ENCODE data around the gene CA12. TPM values are rescaled to one million over a fixed set of nuclear protein-coding genes. Genes with fewer than 3 reads are reported as not detected.
"Not testable (repeated sequence)": the region's sequence is repeated elsewhere in the genome, so short reads cannot be mapped to it uniquely, and the experiment has no call there.

Gene CA12
- total RNA-seq, 2 donors from 2014 or later, result not detected

DNA sequence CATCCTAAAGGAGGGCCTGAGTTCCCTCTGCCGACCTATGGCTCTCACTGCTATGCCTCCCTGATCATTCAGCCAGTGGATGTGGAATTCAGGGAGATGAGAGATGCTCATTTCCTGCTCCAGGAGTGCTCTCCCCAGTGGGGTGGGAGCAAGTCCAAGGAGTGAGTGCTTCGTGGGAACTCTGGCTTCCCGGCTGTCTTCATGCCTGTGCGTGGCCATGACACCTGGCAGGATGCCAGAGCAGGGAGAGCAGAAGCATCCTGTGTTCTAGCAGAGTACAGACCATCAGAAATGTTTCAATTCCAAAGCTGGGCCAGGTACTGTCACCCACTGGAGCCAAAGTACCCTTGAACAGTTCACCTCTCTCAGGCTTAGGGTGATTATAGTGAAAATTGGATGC, 59.1 kb downstream of the CA12 start:
- H3K4me1 Mint-ChIP-seq (ENCODE audit: low read depth in 2 of 2), result no peaks in the 10 kb centered on the region
- no peak overlapping the region for H3K27ac Mint-ChIP-seq
- no peak overlapping the region for H3K4me3 Mint-ChIP-seq
- H3K27me3 Mint-ChIP-seq, result no peaks in the 10 kb centered on the region
- DNase-seq (ENCODE audit: low spot score), result no peak
- H3K36me3 Mint-ChIP-seq, result no peaks in the 10 kb centered on the region
- no peak for ATAC-seq
- H3K9me3 Mint-ChIP-seq, result no peaks in the 10 kb centered on the region

DNA sequence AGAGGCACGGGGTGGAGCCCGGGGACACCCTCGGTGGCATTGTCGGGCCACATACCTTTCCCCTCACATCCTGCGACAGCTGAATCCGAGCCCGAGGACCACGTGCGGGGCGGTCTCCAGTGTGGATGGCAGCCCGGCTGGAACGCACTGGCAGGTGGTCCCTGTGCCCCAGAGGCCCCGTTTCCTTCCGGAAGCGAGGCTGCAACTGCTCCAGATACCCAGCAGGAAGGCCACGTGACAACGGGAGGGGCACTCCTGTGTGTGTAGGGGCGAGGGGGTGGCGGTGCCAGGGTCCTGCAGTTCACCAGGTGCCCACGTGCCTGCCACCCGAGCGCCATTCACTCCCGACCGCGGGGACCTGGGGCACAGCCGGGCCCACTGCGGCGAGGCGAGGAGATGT, 60.2 kb downstream of the CA12 start:
- no peak overlapping the region for H3K27ac Mint-ChIP-seq
- no peak overlapping the region for H3K4me3 Mint-ChIP-seq
- no peaks in the 10 kb centered on the region for H3K9me3 Mint-ChIP-seq
- no peaks in the 10 kb centered on the region for H3K4me1 Mint-ChIP-seq (ENCODE audit: low read depth in 2 of 2)
- H3K27me3 Mint-ChIP-seq, result no peaks in the 10 kb centered on the region
- no peak for ATAC-seq
- H3K36me3 Mint-ChIP-seq, result no peaks in the 10 kb centered on the region
- DNase-seq (ENCODE audit: low spot score), result no peak

DNA sequence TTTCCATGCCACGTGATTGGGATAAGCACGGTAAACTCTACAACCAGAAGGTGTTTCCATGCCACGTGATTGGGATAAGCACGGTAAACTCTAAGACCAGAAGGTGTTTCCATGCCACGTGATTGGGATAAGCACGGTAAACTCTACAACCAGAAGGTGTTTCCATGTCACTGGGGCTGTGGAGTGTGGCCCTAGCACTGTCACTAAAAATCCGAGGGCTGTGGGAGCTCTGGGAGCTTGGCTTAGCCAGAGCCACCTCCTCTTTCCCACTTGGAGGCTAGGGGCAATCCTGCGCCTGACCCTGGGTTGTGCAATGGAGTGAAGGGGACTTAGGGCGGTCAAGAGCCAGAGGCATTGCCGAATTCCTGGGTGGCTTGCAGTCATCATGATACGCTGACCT, 60.7 kb downstream of the CA12 start:
- H3K9me3 Mint-ChIP-seq; H3K27ac Mint-ChIP-seq; ATAC-seq; H3K27me3 Mint-ChIP-seq; H3K4me1 Mint-ChIP-seq (ENCODE audit: low read depth in 2 of 2); H3K36me3 Mint-ChIP-seq; DNase-seq (ENCODE audit: low spot score); H3K4me3 Mint-ChIP-seq: not testable (repeated sequence)

GRCh38 chr15:63320446-63320845, 61.2 kb downstream of the CA12 start:
- not testable (repeated sequence) for ATAC-seq; DNase-seq (ENCODE audit: low spot score); H3K36me3 Mint-ChIP-seq; H3K4me3 Mint-ChIP-seq; H3K9me3 Mint-ChIP-seq; H3K27ac Mint-ChIP-seq; H3K4me1 Mint-ChIP-seq (ENCODE audit: low read depth in 2 of 2); H3K27me3 Mint-ChIP-seq

DNA sequence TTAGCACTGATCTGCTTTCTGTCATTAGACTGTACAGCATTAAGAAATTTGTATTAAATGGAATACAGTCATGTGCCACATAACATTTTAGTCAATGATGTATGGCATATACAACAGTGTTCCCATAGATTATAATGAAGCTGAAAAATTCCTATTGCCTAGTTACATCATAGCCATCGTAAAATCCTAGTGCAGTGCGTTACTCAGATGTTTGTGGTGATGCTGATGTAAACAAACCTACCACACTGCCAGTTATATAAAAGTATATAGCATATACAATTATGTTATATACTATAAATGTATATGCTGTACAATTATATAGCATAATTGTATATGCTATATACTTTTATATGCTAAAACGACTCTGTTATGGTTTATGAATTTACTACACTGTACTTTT, 62.6 kb downstream of the CA12 start:
- Mint-ChIP-seq H3K36me3 (no peaks in the 10 kb centered on the region), H3K4me3 (no peak overlapping the region), H3K27ac (no peak overlapping the region), H3K9me3 (no peaks in the 10 kb centered on the region), H3K4me1 (ENCODE audit: low read depth in 2 of 2) (no peaks in the 10 kb centered on the region), H3K27me3 (peaks cover 0 to 2% of the 10 kb centered on the region in 2 donors)
- DNase-seq (ENCODE audit: low spot score) (no peak), ATAC-seq (no peak)

DNA sequence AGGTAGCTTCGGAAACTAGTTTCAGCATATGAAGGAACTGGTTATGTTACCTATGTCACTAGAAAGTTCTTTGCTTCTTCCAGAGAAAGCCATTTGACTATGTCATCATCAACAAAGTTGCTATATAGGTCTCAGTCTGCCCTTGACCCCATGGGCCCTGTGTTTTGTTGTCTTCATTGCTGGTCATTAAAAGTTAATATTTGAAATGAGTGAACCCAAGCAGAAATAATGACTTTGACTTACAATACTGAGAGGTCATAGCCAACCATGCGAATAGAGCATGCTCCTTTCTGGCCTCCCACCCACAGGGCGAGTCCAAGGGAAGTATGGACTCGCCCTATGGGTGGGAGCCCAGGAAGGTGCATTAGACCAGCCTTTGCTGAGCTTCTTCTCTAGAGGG, 63.3 kb downstream of the CA12 start:
- no peak for ATAC-seq
- Mint-ChIP-seq H3K4me3 (no peak overlapping the region), H3K4me1 (ENCODE audit: low read depth in 2 of 2) (no peaks in the 10 kb centered on the region), H3K27ac (no peak overlapping the region), H3K36me3 (no peaks in the 10 kb centered on the region), H3K9me3 (no peaks in the 10 kb centered on the region), H3K27me3 (peaks cover 0 to 2% of the 10 kb centered on the region in 2 donors)
- no peak for DNase-seq (ENCODE audit: low spot score)

GRCh38 chr15:63314409-63314808, 67.2 kb downstream of the CA12 start:
- H3K27ac Mint-ChIP-seq, result no peak overlapping the region
- no peaks in the 10 kb centered on the region for H3K36me3 Mint-ChIP-seq
- DNase-seq (ENCODE audit: low spot score), result no peak
- H3K4me3 Mint-ChIP-seq, result no peak overlapping the region
- no peaks in the 10 kb centered on the region for H3K4me1 Mint-ChIP-seq (ENCODE audit: low read depth in 2 of 2)
- H3K9me3 Mint-ChIP-seq, result no peaks in the 10 kb centered on the region
- ATAC-seq, result no peak
- H3K27me3 Mint-ChIP-seq, result peaks cover 0 to 2% of the 10 kb centered on the region in 2 donors

- peaks cover 0 to 2% of the 10 kb centered on the region in 2 donors for H3K27me3 Mint-ChIP-seq
- H3K4me3 Mint-ChIP-seq, result no peak overlapping the region
- no peak for ATAC-seq
- H3K4me1 Mint-ChIP-seq (ENCODE audit: low read depth in 2 of 2), result no peaks in the 10 kb centered on the region
- DNase-seq (ENCODE audit: low spot score), result no peak
- H3K36me3 Mint-ChIP-seq, result no peaks in the 10 kb centered on the region
- H3K27ac Mint-ChIP-seq, result no peak overlapping the region
- no peaks in the 10 kb centered on the region for H3K9me3 Mint-ChIP-seq
These were observed 67.8 kb downstream of the CA12 start for GRCh38 chr15:63313825-63314224.

DNA sequence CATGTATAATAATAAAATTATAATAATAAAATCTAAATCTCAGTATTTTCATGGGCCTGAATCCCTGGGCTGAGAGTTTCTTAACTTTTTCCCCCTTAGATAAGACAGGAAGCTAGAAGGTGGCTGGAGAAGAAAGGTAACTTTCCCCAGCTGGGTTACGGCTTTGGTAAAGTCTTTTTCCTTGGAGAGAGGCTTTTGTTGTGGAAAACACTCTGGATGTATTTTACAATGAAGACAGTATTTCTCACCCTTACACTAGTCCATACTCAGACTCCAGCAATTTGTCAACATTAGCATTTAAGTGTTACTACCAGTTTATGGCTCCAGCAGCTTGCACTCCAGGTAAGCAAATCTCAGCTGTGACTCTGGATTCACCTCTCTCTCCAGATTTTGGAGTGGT, 69.4 kb downstream of the CA12 start:
- peaks cover 0 to 2% of the 10 kb centered on the region in 2 donors for H3K27me3 Mint-ChIP-seq
- H3K27ac Mint-ChIP-seq, result no peak overlapping the region
- H3K36me3 Mint-ChIP-seq, result no peaks in the 10 kb centered on the region
- H3K4me3 Mint-ChIP-seq, result no peak overlapping the region
- no peak for ATAC-seq
- DNase-seq (ENCODE audit: low spot score), result no peak
- H3K4me1 Mint-ChIP-seq (ENCODE audit: low read depth in 2 of 2), result no peaks in the 10 kb centered on the region
- no peaks in the 10 kb centered on the region for H3K9me3 Mint-ChIP-seq

DNA sequence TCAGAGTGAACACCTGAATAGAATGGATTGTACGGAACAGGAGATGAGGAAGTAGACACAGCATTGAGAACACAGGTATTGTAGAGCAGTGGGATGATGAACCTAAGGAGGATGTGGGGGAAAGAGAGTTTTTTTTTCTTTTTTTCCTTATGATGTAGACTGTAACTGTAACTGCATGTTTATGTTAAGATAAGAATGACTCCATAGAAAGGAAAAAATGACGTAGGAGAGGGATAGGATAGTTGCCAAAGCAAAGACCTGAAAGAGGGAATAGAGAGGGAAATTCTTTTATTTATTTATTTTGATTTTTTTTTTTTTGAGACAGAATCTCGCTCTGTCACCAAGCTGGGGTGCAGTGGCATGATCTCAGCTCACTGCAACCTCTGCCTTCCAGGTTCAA, 71.0 kb downstream of the CA12 start:
- peaks cover 4% of the 10 kb centered on the region for H3K36me3 Mint-ChIP-seq
- H3K4me3 Mint-ChIP-seq, result no peak overlapping the region
- ATAC-seq (no peak), DNase-seq (ENCODE audit: low spot score) (no peak)
- H3K4me1 Mint-ChIP-seq (ENCODE audit: low read depth in 2 of 2), result no peaks in the 10 kb centered on the region
- no peaks in the 10 kb centered on the region for H3K9me3 Mint-ChIP-seq
- H3K27ac Mint-ChIP-seq, result no peak overlapping the region
- H3K27me3 Mint-ChIP-seq, result peaks cover 0 to 2% of the 10 kb centered on the region in 2 donors

- no peak for DNase-seq (ENCODE audit: low spot score)
- no peak for ATAC-seq
- H3K4me1 Mint-ChIP-seq (ENCODE audit: low read depth in 2 of 2), result no peaks in the 10 kb centered on the region
- no peak overlapping the region for H3K27ac Mint-ChIP-seq
- H3K36me3 Mint-ChIP-seq, result peaks cover 4% of the 10 kb centered on the region
- no peaks in the 10 kb centered on the region for H3K27me3 Mint-ChIP-seq
- no peak overlapping the region for H3K4me3 Mint-ChIP-seq
- H3K9me3 Mint-ChIP-seq, result no peaks in the 10 kb centered on the region
These were observed 72.7 kb downstream of the CA12 start for GRCh38 chr15:63308947-63309346.

DNA sequence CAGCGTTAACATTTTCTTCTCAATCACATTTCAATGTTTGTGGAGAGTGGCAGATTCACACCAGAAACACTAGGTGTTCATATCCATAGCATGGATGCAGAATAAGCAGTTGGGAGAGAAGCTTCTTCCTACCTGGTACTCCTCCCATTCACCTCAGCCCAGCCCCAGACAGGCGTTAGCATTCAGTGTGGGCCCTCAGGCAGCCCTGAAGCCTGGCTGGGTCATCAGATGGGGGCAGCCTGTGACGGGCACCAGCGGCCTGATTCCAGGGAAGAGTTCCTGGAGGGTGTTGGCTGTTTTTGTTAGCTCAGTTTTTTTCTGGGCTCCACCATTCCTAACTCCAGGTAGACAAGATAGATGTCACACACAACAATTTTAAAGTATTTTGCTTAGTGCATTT, 73.2 kb downstream of the CA12 start:
- no peak overlapping the region for H3K4me3 Mint-ChIP-seq
- H3K9me3 Mint-ChIP-seq, result no peaks in the 10 kb centered on the region
- H3K27me3 Mint-ChIP-seq, result no peaks in the 10 kb centered on the region
- no peaks in the 10 kb centered on the region for H3K4me1 Mint-ChIP-seq (ENCODE audit: low read depth in 2 of 2)
- H3K27ac Mint-ChIP-seq, result no peak overlapping the region
- DNase-seq (ENCODE audit: low spot score) (no peak), ATAC-seq (no peak)
- peaks cover 4% of the 10 kb centered on the region for H3K36me3 Mint-ChIP-seq

GRCh38 chr15:63306492-63307073, 75.1 kb downstream of the CA12 start:
- no peaks in the 10 kb centered on the region for H3K9me3 Mint-ChIP-seq
- no peak for DNase-seq (ENCODE audit: low spot score)
- no peak overlapping the region for H3K4me3 Mint-ChIP-seq
- no peaks in the 10 kb centered on the region for H3K4me1 Mint-ChIP-seq (ENCODE audit: low read depth in 2 of 2)
- H3K36me3 Mint-ChIP-seq, result peaks cover 8% of the 10 kb centered on the region
- no peaks in the 10 kb centered on the region for H3K27me3 Mint-ChIP-seq
- ATAC-seq, result no peak
- no peak overlapping the region for H3K27ac Mint-ChIP-seq

DNA sequence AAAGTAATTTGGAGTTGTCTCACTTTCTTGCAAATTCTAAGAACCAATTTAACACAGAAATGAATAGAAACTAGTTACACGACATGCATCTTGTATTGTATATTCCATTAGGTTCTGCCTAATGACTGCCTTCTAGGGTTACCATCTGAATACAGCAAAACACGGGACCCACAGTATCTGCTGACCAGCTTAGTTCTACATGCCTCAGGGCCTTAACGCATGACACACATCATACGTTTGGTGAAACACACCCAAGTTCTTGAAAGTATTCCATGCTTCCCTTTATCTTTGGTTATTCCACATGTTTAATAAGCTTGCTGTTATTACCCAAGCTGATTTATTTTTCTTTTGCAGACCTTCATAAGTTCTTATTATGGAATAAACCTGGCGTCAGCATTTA, 76.4 kb downstream of the CA12 start:
- no peak for ATAC-seq
- H3K36me3 Mint-ChIP-seq, result peaks cover 8% of the 10 kb centered on the region
- DNase-seq (ENCODE audit: low spot score), result no peak

DNA sequence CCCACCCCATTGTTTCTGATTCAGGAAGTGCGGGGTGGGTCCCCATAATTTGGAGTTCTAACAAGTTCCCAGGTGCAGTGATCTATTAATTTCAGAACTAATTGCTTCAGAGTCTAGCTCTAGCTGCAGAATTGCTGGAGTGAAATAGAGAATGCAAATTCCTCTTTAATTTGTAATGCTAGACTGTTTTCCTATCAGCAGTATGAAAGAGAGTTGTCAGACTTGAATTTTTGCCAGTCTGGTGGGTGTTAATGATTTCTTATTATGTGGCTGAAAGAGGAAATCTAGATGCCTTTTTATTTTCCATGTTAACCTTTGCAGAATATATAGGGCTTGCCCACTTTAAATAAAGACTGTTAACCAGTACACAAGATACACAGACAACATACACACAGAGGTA, 80.6 kb downstream of the CA12 start:
- H3K4me3 Mint-ChIP-seq, result no peak overlapping the region
- DNase-seq (ENCODE audit: low spot score) (no peak), ATAC-seq (no peak)
- no peaks in the 10 kb centered on the region for H3K9me3 Mint-ChIP-seq
- H3K27me3 Mint-ChIP-seq, result no peaks in the 10 kb centered on the region
- no peak overlapping the region for H3K27ac Mint-ChIP-seq
- peaks cover 8% of the 10 kb centered on the region for H3K36me3 Mint-ChIP-seq
- peaks cover 5 to 8% of the 10 kb centered on the region in 2 donors for H3K4me1 Mint-ChIP-seq (ENCODE audit: low read depth in 2 of 2)

More for the DNA sequence above, 76.4 kb downstream of the CA12 start:
- Mint-ChIP-seq H3K27ac (no peak overlapping the region), H3K4me3 (no peak overlapping the region), H3K4me1 (ENCODE audit: low read depth in 2 of 2) (no peaks in the 10 kb centered on the region), H3K27me3 (no peaks in the 10 kb centered on the region), H3K9me3 (no peaks in the 10 kb centered on the region)
